GM12878 (cell line): ENCODE results near the gene FBXO42. TPM values are rescaled to one million over a fixed set of nuclear protein-coding genes. Genes with fewer than 3 reads are reported as not detected.

Experiments used
- ATAC-seq: fragments of 200-7000 bp; cut with Tn5 transposase; 3 replicates; pipeline ENCODE4 v1.9.1; 2020; ENCODE audit warnings: mild to moderate bottlenecking, moderate library complexity
- BruUV-seq: library from RNA; stranded (reverse); fragments of 400-500 nt; replicated peaks from 2 replicates; lab custom pipeline; 2021; lab: Mats Ljungman, UMichigan
- CTCF ChIA-PET: fragments of 300-600 bp; sonication (Branson Sonifier 250); formaldehyde crosslinking; extraction: SDS; loops from one replicate; lab custom pipeline; 2021; ENCODE audit warnings: inconsistent platforms; lab: Yijun Ruan, JAX
- POLR2A ChIA-PET: fragments of 350-600 bp; formaldehyde crosslinking; extraction: SDS; loops from one replicate; lab custom pipeline; 2021; ENCODE audit warnings: inconsistent platforms; lab: Charles Lee
- RAD21 ChIA-PET: fragments of 300-600 bp; sonication (Branson Sonifier 250); formaldehyde crosslinking; loops from one replicate; lab custom pipeline; 2023; ENCODE audit warnings: antibody characterized with exemption; ENCODE audit not compliant: unreplicated experiment; lab: Charles Lee
- SMC1A ChIA-PET: fragments of 300-600 bp; sonication (Branson Sonifier 250); formaldehyde crosslinking; loops from one replicate; lab custom pipeline; 2023; ENCODE audit not compliant: unreplicated experiment, uncharacterized antibody; lab: Charles Lee
- DNase-seq: peaks from one replicate; pipeline ENCODE4 v3.0.0-alpha.2; 2011; ENCODE audit warnings: low read depth, low spot score
- FAIRE-seq: peaks from 3 replicates; lab custom pipeline; 2011; peaks lifted over from hg19 to GRCh38; lab: Jason Lieb, UNC
- H2AFZ ChIP-seq: 2 replicates; pipeline ENCODE4 v1.6.0; 2011; ENCODE audit warnings: low read depth, low read length, control low read depth; ENCODE audit not compliant: control insufficient read depth
- H3K27ac ChIP-seq: 2 replicates; pipeline ENCODE4 v1.5.1; 2011; ENCODE audit warnings: control low read depth; ENCODE audit not compliant: control insufficient read depth, insufficient read depth
- H3K27me3 ChIP-seq, 2 experiments: replicated peaks in 1 of 2; 2 replicates each; pipeline versions ENCODE4 v1.6.0 to v1.6.1; 2011; ENCODE audit warnings: low read length in 1 of 2; ENCODE audit not compliant: control insufficient read depth in 2 of 2, insufficient read depth in 2 of 2
- H3K36me3 ChIP-seq, 2 experiments: 2 replicates each; pipeline ENCODE4 v1.5.1; 2011; ENCODE audit warnings: low read length in 1 of 2; ENCODE audit not compliant: control insufficient read depth in 2 of 2, insufficient read depth in 2 of 2
- H3K4me1 ChIP-seq: 2 replicates; pipeline ENCODE4 v1.6.1; 2011; ENCODE audit warnings: mild to moderate bottlenecking, low read length, moderate library complexity, mixed read lengths; ENCODE audit not compliant: control insufficient read depth, insufficient read depth
- H3K4me2 ChIP-seq: 2 replicates; pipeline ENCODE4 v1.6.0; 2011; ENCODE audit warnings: control low read depth; ENCODE audit not compliant: control insufficient read depth, insufficient read depth
- H3K4me3 ChIP-seq: fragments of 200-600 bp; sonication (generic); 2 replicates; pipeline ENCODE4 v1.5.1; 2016
- H3K79me2 ChIP-seq: 2 replicates; pipeline ENCODE4 v1.6.0; 2011; ENCODE audit warnings: low read length; ENCODE audit not compliant: control insufficient read depth, insufficient read depth
- H3K9ac ChIP-seq: 2 replicates; pipeline ENCODE4 v1.8.0; 2011; ENCODE audit warnings: low read length, control low read depth, mixed read lengths; ENCODE audit not compliant: control insufficient read depth, insufficient read depth
- H3K9me3 ChIP-seq: replicated peaks from 3 replicates; pipeline ENCODE4 v1.5.1; 2011; ENCODE audit warnings: mild to moderate bottlenecking, low read length; ENCODE audit not compliant: control insufficient read depth, insufficient read depth
- H4K20me1 ChIP-seq: 2 replicates; pipeline ENCODE4 v1.6.0; 2011; ENCODE audit not compliant: control insufficient read depth, insufficient read depth
- BACH1 ChIP-seq: fragments of 450-650 bp; IDR thresholded peaks from 2 replicates; pipeline ENCODE4 v1.6.1; 2017; ENCODE audit warnings: mild to moderate bottlenecking, borderline replicate concordance
- EP300 ChIP-seq, 2 experiments: fragments of 150-350 bp in 1 of 2; IDR thresholded peaks; 2 replicates each; pipeline ENCODE4 v1.6.1; 2011 to 2012; ENCODE audit warnings: low read depth in 2 of 2, low read length in 2 of 2, borderline replicate concordance in 1 of 2, improper control_type of control experiment in 1 of 2, inconsistent platforms in 1 of 2; ENCODE audit not compliant: control insufficient read depth in 1 of 2
- FOS ChIP-seq: IDR thresholded peaks from 3 replicates; pipeline ENCODE4 v1.6.1; 2011; ENCODE audit warnings: borderline replicate concordance; ENCODE audit not compliant: insufficient read length; ENCODE audit errors: extremely low read depth
- HCFC1 ChIP-seq: fragments of 150-350 bp; IDR thresholded peaks from 2 replicates; pipeline ENCODE4 v1.6.1; 2014; ENCODE audit warnings: low read length
- JUND ChIP-seq: IDR thresholded peaks from 2 replicates; pipeline ENCODE4 v1.6.1; 2012; ENCODE audit warnings: low read depth, mild to moderate bottlenecking, low read length, improper control_type of control experiment, moderate library complexity
- MYB ChIP-seq: fragments of 150-350 bp; IDR thresholded peaks from 2 replicates; pipeline ENCODE4 v1.6.1; 2014; ENCODE audit warnings: mild to moderate bottlenecking, low read depth, low read length, borderline replicate concordance
- NFYA ChIP-seq: IDR thresholded peaks from 2 replicates; pipeline ENCODE4 v1.6.1; 2011; ENCODE audit warnings: low read depth, mild to moderate bottlenecking, low read length, improper control_type of control experiment, borderline replicate concordance
- POLR2A ChIP-seq: IDR thresholded peaks from 2 replicates; pipeline ENCODE4 v1.6.1; 2011; ENCODE audit warnings: low read depth, mild to moderate bottlenecking, low read length
- SMAD5 ChIP-seq: IDR thresholded peaks from 2 replicates; pipeline ENCODE4 v1.6.1; 2016; ENCODE audit warnings: antibody characterized with exemption, low read depth
- SUPT20H ChIP-seq: IDR thresholded peaks from 2 replicates; pipeline ENCODE4 v1.6.1; 2011; ENCODE audit warnings: low read depth, mild to moderate bottlenecking, low read length, moderate library complexity, borderline replicate concordance; ENCODE audit not compliant: control insufficient read depth
- TCF12 ChIP-seq: IDR thresholded peaks from 2 replicates; pipeline ENCODE4 v1.6.1; 2011; ENCODE audit warnings: low read depth, mild to moderate bottlenecking, low read length
- WRNIP1 ChIP-seq: IDR thresholded peaks from 2 replicates; pipeline ENCODE4 v1.6.1; 2011; ENCODE audit warnings: low read depth, low read length, improper control_type of control experiment, borderline replicate concordance
- ZNF274 ChIP-seq: IDR thresholded peaks from one replicate; pipeline ENCODE4 v1.8.0; 2011; ENCODE audit not compliant: insufficient read length, insufficient read depth
- WGBS: methylation state at CpG from one replicate; pipeline ENCODE4 v1.1.6; 2016; ENCODE audit warnings: low lambda C conversion rate; ENCODE audit not compliant: insufficient replicate concordance, insufficient coverage; ENCODE audit errors: missing lambda C conversion rate; 5-methylcytosine and 5-hydroxymethylcytosine counted together
- in situ Hi-C: fragments of 300-500 bp; cut with MboI; formaldehyde crosslinking; loops from 9 replicates; pipeline ENCODE4 v1.14.3; 2018; ENCODE audit warnings: mixed read lengths
- intact Hi-C: fragments of 100-400 bp; cut with micrococcal nuclease; formaldehyde crosslinking; loops from one replicate; pipeline ENCODE4 v1.14.2; 2022; ENCODE audit not compliant: unreplicated experiment
- polyA plus RNA-seq, 11 experiments: library from polyadenylated mRNA; depleted of rRNA in 4 of 11; unstranded in 6 of 11; stranded (reverse) in 5 of 11; fragments of >200 nt; fragmentation: Nextera tagmentation in 4 of 11; fragmentation: Illumina TruSeq in 1 of 11; extraction: Ambion mirVana in 4 of 11; extraction: Trizol in 1 of 11; gene quantifications; 1 replicate in 1 of 11; 2 replicates in 10 of 11; pipeline versions ENCODE4 v1.2.1 to v1.2.3, GENCODE V29; 2011 to 2016; ENCODE audit warnings: inconsistent platforms in 2 of 11, missing spikeins in 2 of 11, low read depth in 1 of 11
- total RNA-seq, 4 experiments: library from RNA; depleted of rRNA in 3 of 4; stranded (reverse); fragments of >200 nt in 3 of 4; fragmentation: Illumina TruSeq in 1 of 4; extraction: Trizol in 1 of 4; gene quantifications; 2 replicates each; pipeline versions ENCODE4 v1.2.1 to v1.2.3, GENCODE V29; 2013 to 2021

FBXO42 gene
- total and polyA plus RNA-seq, 10 of the 15 experiments (the other 5 are each of a cell fraction or from before 2014, with no cell fraction given), result 6.1 to 23.8 (median 15.2) TPM

GRCh38 chr1:16242556-16243214 is 109.6 kb downstream of the FBXO42 start:
- no peak overlapping the region for H3K27ac ChIP-seq
- no peak overlapping the region for H3K4me2 ChIP-seq
- no peaks in the 10 kb centered on the region for H3K27me3 ChIP-seq
- ChIA-PET POLR2A (no interaction called here), RAD21 (interaction anchor here (1.3 to 2.4 kb wide), 2 partner anchors 97 to 164 kb away, joined by 3 to 18 read pairs; no protein-coding TSS in a partner anchor), SMC1A (interaction anchor here (3.6 kb wide), 1 partner anchor 121 kb away, joined by 22 read pairs; no protein-coding TSS in a partner anchor), CTCF (interaction anchor here (1.0 to 4.7 kb wide), 6 partner anchors 38 to 163 kb away, joined by 3 to 40 read pairs (median 11); no protein-coding TSS in a partner anchor)
- H3K9ac ChIP-seq, result no peak overlapping the region
- H3K4me3 ChIP-seq, result no peak overlapping the region
- no peak for FAIRE-seq
- TF ChIP-seq POLR2A (peak; percentile 21; the same call in 1 of the 2 replicates), FOS (no peak), WRNIP1 (no peak)
- no TSS peak for BruUV-seq
- H3K4me1 ChIP-seq, result peaks cover 6% of the 10 kb centered on the region
- in situ Hi-C loops, result loop anchor here (5.0 kb wide), 1 partner anchor 165 kb away; no protein-coding TSS in a partner anchor
- no peak for DNase-seq
- 0 out of 4 replicates have a peak, but pooled peaks cover 0 to 2% of the 10 kb centered on the region in 2 experiments for H3K36me3 ChIP-seq
- WGBS, result 68% methylated on average over 17 of the region's 17 CpGs
- no peaks in the 10 kb centered on the region for H4K20me1 ChIP-seq
- intact Hi-C loops, result no loop called here
- H3K9me3 ChIP-seq, result no peaks in the 10 kb centered on the region
- no peak overlapping the region for H2AFZ ChIP-seq
- no peak for ATAC-seq
- H3K79me2 ChIP-seq, result no peaks in the 10 kb centered on the region

- no peak overlapping the region for H3K4me3 ChIP-seq
- H3K27me3 ChIP-seq, result no peaks in the 10 kb centered on the region
- no peak overlapping the region for H3K27ac ChIP-seq
- no TSS peak for BruUV-seq
- H3K79me2 ChIP-seq, result no peaks in the 10 kb centered on the region
- H3K4me2 ChIP-seq, result no peak overlapping the region
- no peak overlapping the region for H3K9ac ChIP-seq
- no peaks in the 10 kb centered on the region for H3K9me3 ChIP-seq
- no peak for ATAC-seq
- 82% methylated on average over 10 of the region's 10 CpGs for WGBS
- no peak overlapping the region for H2AFZ ChIP-seq
- FAIRE-seq, result no peak
- ChIA-PET POLR2A (no interaction called here), SMC1A (no interaction called here), CTCF (interaction anchor here (4.3 kb wide), 1 partner anchor 122 kb away, joined by 23 read pairs; no protein-coding TSS in a partner anchor), RAD21 (no interaction called here)
- no peak for DNase-seq
- no peaks in the 10 kb centered on the region for H3K36me3 ChIP-seq
- intact Hi-C loops (no loop called here), in situ Hi-C loops (loop anchor here (5.0 kb wide), 1 partner anchor 164 kb away; no protein-coding TSS in a partner anchor)
- H3K4me1 ChIP-seq, result peaks cover 12% of the 10 kb centered on the region
- no peaks in the 10 kb centered on the region for H4K20me1 ChIP-seq
- no peak for TF ChIP-seq MYB
- TF ChIP-seq HCFC1, result no peak
- no peak for TF ChIP-seq SUPT20H
- TF ChIP-seq JUND, result no peak
- TF ChIP-seq BACH1, result no peak
- no peak for TF ChIP-seq NFYA
- no peak for TF ChIP-seq TCF12
- no peak for TF ChIP-seq EP300 (IDR thresholded peaks at IDR 0.05; ENCODE audit: borderline replicate concordance in 1 of 2, control insufficient read depth in 1 of 2, low read depth in 2 of 2, low read length in 2 of 2)
- no peak for TF ChIP-seq ZNF274
- no peak for TF ChIP-seq SMAD5
Measured at GRCh38 chr1:16241221-16241708, 111.0 kb downstream of the FBXO42 start.
